Gastrocnemius medialis (tissue), 4 donors: Measurements from ENCODE around the gene TATDN2. TPM values are rescaled to one million over a fixed set of nuclear protein-coding genes. Genes with fewer than 3 reads are reported as not detected.

Experiments used
- ATAC-seq, 2 donors: fragments of 150-250 bp; one replicate each; pipeline ENCODE4 v1.9.1; 2016
- DNase-seq, 2 donors: peaks; one replicate each; pipeline ENCODE4 v3.0.0-alpha.2; 2019
- H3K27ac ChIP-seq, 4 donors: fragments of 200-600 bp; sonication (generic); 1 replicate in 1 of 4; 2 replicates in 3 of 4; pipeline ENCODE4 v1.5.1; 2016 to 2018; ENCODE audit warnings: mild to moderate bottlenecking in 2 of 4, moderate library complexity in 1 of 4
- H3K27me3 ChIP-seq, 3 donors: fragments of 200-600 bp; sonication (generic) in 2 of 3; 1 replicate in 1 of 3; 2 replicates in 2 of 3; pipeline versions ENCODE4 v1.5.1 to v1.6.0; 2016 to 2019; ENCODE audit warnings: mild to moderate bottlenecking in 1 of 3, moderate library complexity in 1 of 3
- H3K36me3 ChIP-seq, 2 donors: fragments of 200-600 bp; sonication (generic) in 1 of 2; one replicate each; pipeline ENCODE4 v1.5.1; 2017 to 2018
- H3K4me1 ChIP-seq, 2 donors: fragments of 200-600 bp; sonication (generic) in 1 of 2; one replicate each; pipeline ENCODE4 v1.5.1; 2016 to 2017; ENCODE audit warnings: mild to moderate bottlenecking in 2 of 2
- H3K4me3 ChIP-seq, 4 donors: fragments of 200-600 bp; sonication (generic) in 3 of 4; 1 replicate in 1 of 4; 2 replicates in 3 of 4; pipeline ENCODE4 v1.5.1; 2016 to 2019; ENCODE audit warnings: mild to moderate bottlenecking in 2 of 4
- H3K9me3 ChIP-seq, 3 donors: fragments of 200-600 bp; sonication (generic) in 2 of 3; 1 replicate in 1 of 3; 2 replicates in 2 of 3; pipeline ENCODE4 v1.5.1; 2016 to 2019
- POLR2A ChIP-seq, 2 donors: fragments of 450-650 bp; IDR thresholded peaks; one replicate each; pipeline ENCODE4 v1.6.1; 2017; ENCODE audit warnings: antibody characterized with exemption in 2 of 2, mild to moderate bottlenecking in 2 of 2, moderate library complexity in 2 of 2
- in situ Hi-C, 4 donors: fragments of 200-750 bp; cut with MboI; loops; one replicate each; pipeline versions ENCODE4 v1.15.0 to v1.8.0; 2017; ENCODE audit warnings: low sequenced_read_pairs in 4 of 4
- intact Hi-C: fragments of 100-400 bp; cut with DNase I; formaldehyde crosslinking; loops from one replicate; pipeline ENCODE4 v1.15.1; 2023; ENCODE audit warnings: low total_unique reads
- total RNA-seq, 4 donors: library from RNA; depleted of rRNA; stranded (reverse); fragments of >200 nt; gene quantifications; one replicate each; pipeline versions ENCODE4 v1.1.0 to v1.2.3, GENCODE V29; 2016
- TF ChIP-seq, protein P1 (sequence below), 5 experiments: fragments of 450-650 bp in 3 of 5; fragments of 200-600 bp in 2 of 5; sonication (generic) in 2 of 5; IDR thresholded peaks in 4 of 5; conservative IDR thresholded peaks in 1 of 5; 1 replicate in 4 of 5; 2 replicates in 1 of 5; pipeline ENCODE4 v1.5.1; 2016 to 2019; ENCODE audit warnings: antibody characterized with exemption in 5 of 5, mild to moderate bottlenecking in 3 of 5, moderate library complexity in 3 of 5

TATDN2 gene
- total RNA-seq, 4 donors from 2014 or later: 10.9 to 11.5 (median 10.9) TPM

DNA sequence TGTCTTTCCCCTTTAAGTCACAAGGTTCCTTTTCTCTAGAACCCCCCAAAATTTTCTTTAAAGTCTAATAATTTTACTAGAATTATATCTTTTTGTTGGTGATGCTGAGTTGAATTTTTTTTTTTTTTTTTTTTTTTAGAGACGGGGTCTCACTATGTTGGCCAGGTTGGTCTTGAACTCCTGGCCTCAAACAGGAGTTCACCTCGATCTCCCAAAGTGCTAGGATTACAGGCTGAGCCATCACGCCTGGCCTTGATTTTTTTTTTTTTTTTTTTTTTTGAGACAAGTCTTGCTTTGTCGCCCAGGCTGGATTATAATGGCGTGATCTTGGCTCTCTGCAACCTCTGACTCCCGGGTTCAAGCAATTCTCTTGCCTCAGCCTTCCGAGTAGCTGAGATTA lies 60.4 kb downstream of the TATDN2 start:
- Histone ChIP-seq H3K27me3 (no peaks in the 10 kb centered on the region), H3K4me1 (peaks cover 0 to 6% of the 10 kb centered on the region in 2 donors), H3K36me3 (peaks cover 0 to 85% of the 10 kb centered on the region in 2 donors), H3K4me3 (no peak overlapping the region), H3K27ac (no peak overlapping the region), H3K9me3 (no peaks in the 10 kb centered on the region)
- TF ChIP-seq, protein P1, sequence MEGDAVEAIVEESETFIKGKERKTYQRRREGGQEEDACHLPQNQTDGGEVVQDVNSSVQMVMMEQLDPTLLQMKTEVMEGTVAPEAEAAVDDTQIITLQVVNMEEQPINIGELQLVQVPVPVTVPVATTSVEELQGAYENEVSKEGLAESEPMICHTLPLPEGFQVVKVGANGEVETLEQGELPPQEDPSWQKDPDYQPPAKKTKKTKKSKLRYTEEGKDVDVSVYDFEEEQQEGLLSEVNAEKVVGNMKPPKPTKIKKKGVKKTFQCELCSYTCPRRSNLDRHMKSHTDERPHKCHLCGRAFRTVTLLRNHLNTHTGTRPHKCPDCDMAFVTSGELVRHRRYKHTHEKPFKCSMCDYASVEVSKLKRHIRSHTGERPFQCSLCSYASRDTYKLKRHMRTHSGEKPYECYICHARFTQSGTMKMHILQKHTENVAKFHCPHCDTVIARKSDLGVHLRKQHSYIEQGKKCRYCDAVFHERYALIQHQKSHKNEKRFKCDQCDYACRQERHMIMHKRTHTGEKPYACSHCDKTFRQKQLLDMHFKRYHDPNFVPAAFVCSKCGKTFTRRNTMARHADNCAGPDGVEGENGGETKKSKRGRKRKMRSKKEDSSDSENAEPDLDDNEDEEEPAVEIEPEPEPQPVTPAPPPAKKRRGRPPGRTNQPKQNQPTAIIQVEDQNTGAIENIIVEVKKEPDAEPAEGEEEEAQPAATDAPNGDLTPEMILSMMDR (IDR thresholded peaks at IDR 0.05 in 4 of 5, conservative IDR thresholded peaks at IDR 0.05 in 1 of 5): no peak
- TF ChIP-seq POLR2A (IDR thresholded peaks at IDR 0.05): no peak
- in situ Hi-C loops (no loop called here), intact Hi-C loops (no loop called here)
- DNase-seq: no peak
- ATAC-seq: no peak

DNA sequence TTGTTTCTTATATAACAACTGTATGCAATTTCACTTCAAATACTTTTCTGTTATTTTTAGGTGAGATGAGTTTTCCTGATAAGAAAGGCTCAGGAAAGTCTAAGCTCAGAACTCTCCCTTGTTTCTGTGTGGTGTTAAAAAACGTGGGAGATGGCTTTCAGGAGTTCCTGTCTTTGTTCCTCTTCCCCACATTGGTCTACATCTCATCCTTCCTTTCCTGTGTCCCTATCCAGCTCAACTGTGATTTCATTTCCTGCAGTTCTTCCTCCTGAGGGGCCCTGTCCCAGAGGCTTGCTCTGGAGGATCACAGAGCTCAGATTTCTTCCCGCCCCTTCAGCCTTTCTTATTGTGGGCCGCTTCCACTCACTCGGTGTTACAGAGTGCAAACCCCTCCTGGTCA lies 61.5 kb downstream of the TATDN2 start:
- ATAC-seq (no peak), DNase-seq (no peak)
- Histone ChIP-seq H3K36me3 (peaks cover 0 to 85% of the 10 kb centered on the region in 2 donors), H3K9me3 (no peaks in the 10 kb centered on the region), H3K4me1 (peaks cover 0 to 6% of the 10 kb centered on the region in 2 donors), H3K4me3 (no peak overlapping the region), H3K27me3 (no peaks in the 10 kb centered on the region), H3K27ac (peak overlapping the region in 1 of 4 donors; percentile 25)
- intact Hi-C loops (no loop called here), in situ Hi-C loops (no loop called here)
- TF ChIP-seq, protein P1 (IDR thresholded peaks at IDR 0.05 in 4 of 5, conservative IDR thresholded peaks at IDR 0.05 in 1 of 5): no peak
- no peak for TF ChIP-seq POLR2A (IDR thresholded peaks at IDR 0.05)

DNA sequence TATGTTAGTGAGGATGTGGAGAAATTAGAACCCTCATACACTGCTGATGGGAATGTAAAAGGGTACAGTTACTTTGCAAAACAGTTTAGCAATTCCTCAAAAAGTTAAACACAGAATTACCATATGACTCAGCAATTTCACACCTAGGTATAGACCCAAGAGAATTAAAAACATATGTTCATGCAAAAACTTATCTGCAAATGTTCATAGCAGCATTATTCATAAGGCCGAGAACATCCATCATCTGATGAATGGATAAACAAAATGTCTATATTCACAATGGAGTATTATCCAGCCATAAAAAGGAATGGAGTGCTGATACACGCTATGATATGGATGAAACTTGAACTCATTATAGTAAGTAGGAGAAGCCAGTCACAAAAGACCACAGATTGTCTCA lies 62.3 kb downstream of the TATDN2 start:
- H3K9me3 ChIP-seq: no peaks in the 10 kb centered on the region
- H3K36me3 ChIP-seq: peaks cover 0 to 85% of the 10 kb centered on the region in 2 donors
- H3K27me3 ChIP-seq: no peaks in the 10 kb centered on the region
- H3K27ac ChIP-seq: peak overlapping the region in 1 of 4 donors; percentile 1
- no peak for ATAC-seq
- H3K4me1 ChIP-seq: peaks cover 0 to under 1% of the 10 kb centered on the region in 2 donors
- intact Hi-C loops (no loop called here), in situ Hi-C loops (no loop called here)
- TF ChIP-seq, protein P1 (IDR thresholded peaks at IDR 0.05 in 4 of 5, conservative IDR thresholded peaks at IDR 0.05 in 1 of 5): no peak
- no peak for TF ChIP-seq POLR2A (IDR thresholded peaks at IDR 0.05)
- DNase-seq: no peak
- H3K4me3 ChIP-seq: no peak overlapping the region

DNA sequence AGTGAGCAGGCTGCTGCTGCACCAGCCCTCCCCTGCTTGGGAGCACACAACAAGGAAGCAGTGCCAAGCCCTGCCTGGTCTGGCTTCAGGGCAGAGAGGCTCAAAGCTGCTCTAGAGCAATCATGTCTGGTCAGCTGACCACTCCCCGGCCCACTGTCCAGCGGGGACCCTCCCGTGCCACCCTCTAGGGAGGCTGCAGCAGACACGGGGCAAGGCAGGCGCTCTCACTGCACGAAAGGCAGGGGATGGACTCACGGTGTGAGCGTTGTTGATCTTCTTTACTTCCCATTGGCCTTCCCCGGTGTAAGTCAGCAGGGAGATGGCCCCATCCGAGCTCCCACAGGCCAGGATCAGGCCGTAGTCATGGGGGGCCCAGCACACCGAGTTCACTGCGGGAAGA lies 63.5 kb downstream of the TATDN2 start:
- DNase-seq: no peak
- H3K9me3 ChIP-seq: no peaks in the 10 kb centered on the region
- ATAC-seq: no peak
- no peaks in the 10 kb centered on the region for H3K27me3 ChIP-seq
- H3K4me3 ChIP-seq: no peak overlapping the region
- intact Hi-C loops (no loop called here), in situ Hi-C loops (no loop called here)
- no peaks in the 10 kb centered on the region for H3K4me1 ChIP-seq
- no peak overlapping the region for H3K27ac ChIP-seq
- H3K36me3 ChIP-seq: peaks cover 0 to 86% of the 10 kb centered on the region in 2 donors
- TF ChIP-seq POLR2A (IDR thresholded peaks at IDR 0.05): no peak
- TF ChIP-seq, protein P1 (IDR thresholded peaks at IDR 0.05 in 4 of 5, conservative IDR thresholded peaks at IDR 0.05 in 1 of 5): no peak

DNA sequence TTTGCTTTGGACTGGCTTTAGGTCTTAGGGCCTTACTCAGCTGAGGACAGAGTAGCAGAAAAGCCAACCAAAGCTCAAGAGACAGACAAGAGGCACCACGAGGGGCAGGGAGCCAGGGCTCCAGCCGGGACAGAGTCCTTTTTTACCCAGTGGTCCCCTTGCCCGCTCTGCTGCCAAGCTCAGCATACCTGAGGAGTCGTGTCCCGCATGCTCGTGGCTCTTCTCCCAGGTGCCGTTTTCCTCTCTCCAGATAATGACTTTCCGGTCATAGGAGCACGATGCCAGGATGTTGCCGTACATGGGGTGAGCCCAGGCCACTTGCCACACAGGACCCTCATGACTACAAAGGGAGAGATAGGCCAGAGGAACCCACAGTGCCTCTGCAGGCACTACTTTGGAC lies 64.1 kb downstream of the TATDN2 start:
- ATAC-seq: no peak
- Histone ChIP-seq H3K4me3 (no peak overlapping the region), H3K4me1 (no peaks in the 10 kb centered on the region), H3K27me3 (no peaks in the 10 kb centered on the region), H3K27ac (no peak overlapping the region), H3K9me3 (no peaks in the 10 kb centered on the region), H3K36me3 (peaks cover 0 to 84% of the 10 kb centered on the region in 2 donors)
- TF ChIP-seq, protein P1 (IDR thresholded peaks at IDR 0.05 in 4 of 5, conservative IDR thresholded peaks at IDR 0.05 in 1 of 5): no peak
- no peak for TF ChIP-seq POLR2A (IDR thresholded peaks at IDR 0.05)
- intact Hi-C loops: no loop called here
- no peak for DNase-seq
- in situ Hi-C loops: no loop called here
